DOHH2 (cell line): ENCODE results near the gene PGA5.
"Not testable (repeated sequence)": the region's sequence is repeated elsewhere in the genome, so short reads cannot be mapped to it uniquely, and the experiment has no call there.

Source experiments
- H3F3A ChIP-seq: fragments of 200-600 bp; sonication (generic), shearing (Covaris generic); 2 replicates; pipeline ENCODE4 v1.6.0; 2016; ENCODE audit warnings: antibody characterized with exemption, mild to moderate bottlenecking; ENCODE audit not compliant: control insufficient read depth, insufficient read depth
- H3K27ac ChIP-seq: fragments of 200-600 bp; sonication (generic); 2 replicates; pipeline ENCODE4 v1.5.1; 2014; ENCODE audit warnings: low read depth, mild to moderate bottlenecking, low read length, moderate library complexity
- H3K27me3 ChIP-seq: fragments of 200-600 bp; sonication (generic); 2 replicates; pipeline ENCODE4 v1.6.1; 2014; ENCODE audit warnings: mild to moderate bottlenecking, low read length, mixed read lengths; ENCODE audit not compliant: control insufficient read depth
- H3K36me3 ChIP-seq: fragments of 200-600 bp; sonication (generic); 2 replicates; pipeline ENCODE4 v1.6.1; 2014; ENCODE audit warnings: mild to moderate bottlenecking, low read length, moderate library complexity, mixed read lengths; ENCODE audit not compliant: control insufficient read depth
- H3K4me1 ChIP-seq: fragments of 200-600 bp; sonication (generic); 2 replicates; pipeline ENCODE4 v1.6.1; 2014; ENCODE audit warnings: mild to moderate bottlenecking, low read length, mixed read lengths; ENCODE audit not compliant: control insufficient read depth
- H3K4me2 ChIP-seq: fragments of 200-600 bp; sonication (generic); 2 replicates; pipeline ENCODE4 v1.6.0; 2014; ENCODE audit warnings: mild to moderate bottlenecking, low read length, moderate library complexity
- H3K4me3 ChIP-seq: fragments of 200-600 bp; sonication (generic); 2 replicates; pipeline ENCODE4 v1.5.1; 2014; ENCODE audit warnings: mild to moderate bottlenecking, low read length, mixed read lengths
- H3K79me2 ChIP-seq: fragments of 200-600 bp; sonication (generic); 2 replicates; pipeline ENCODE4 v1.6.1; 2014; ENCODE audit warnings: mild to moderate bottlenecking, low read length, mixed read lengths; ENCODE audit not compliant: control insufficient read depth
- H3K9me2 ChIP-seq: fragments of 200-600 bp; sonication (generic); replicated peaks from 2 replicates; pipeline ENCODE4 v1.6.1; 2014; ENCODE audit warnings: mild to moderate bottlenecking, low read length, mixed read lengths; ENCODE audit not compliant: control insufficient read depth
- H3K9me3 ChIP-seq: fragments of 200-600 bp; sonication (generic); 2 replicates; pipeline ENCODE4 v1.6.1; 2014; ENCODE audit warnings: antibody characterized with exemption, low read length, mixed read lengths; ENCODE audit not compliant: control insufficient read depth, insufficient read depth
- H4K20me1 ChIP-seq: fragments of 200-600 bp; sonication (generic); 2 replicates; pipeline ENCODE4 v1.6.0; 2014; ENCODE audit warnings: low read depth, mild to moderate bottlenecking, antibody characterized with exemption, low read length, moderate library complexity; ENCODE audit not compliant: control insufficient read depth, insufficient read depth

Gene PGA5

GRCh38 chr11:61231033-61231432, 9.9 kb upstream of the PGA5 start:
- H3K27me3 ChIP-seq, H3K4me3 ChIP-seq, H3K79me2 ChIP-seq, H4K20me1 ChIP-seq, H3F3A ChIP-seq, H3K9me2 ChIP-seq, H3K27ac ChIP-seq, H3K36me3 ChIP-seq, H3K4me1 ChIP-seq, H3K4me2 ChIP-seq, H3K9me3 ChIP-seq: not testable (repeated sequence)

- H3K9me2 ChIP-seq, H3K36me3 ChIP-seq, H3K4me1 ChIP-seq, H3K27ac ChIP-seq, H3K27me3 ChIP-seq, H3K4me3 ChIP-seq, H3K79me2 ChIP-seq, H3K9me3 ChIP-seq, H3F3A ChIP-seq, H3K4me2 ChIP-seq, H4K20me1 ChIP-seq: not testable (repeated sequence)
These were observed 9.4 kb upstream of the PGA5 start for GRCh38 chr11:61231585-61231984.

- H3K4me1 ChIP-seq, H3K27me3 ChIP-seq, H3K36me3 ChIP-seq, H4K20me1 ChIP-seq, H3K4me2 ChIP-seq, H3K79me2 ChIP-seq, H3K9me2 ChIP-seq, H3K9me3 ChIP-seq, H3K4me3 ChIP-seq, H3K27ac ChIP-seq, H3F3A ChIP-seq: not testable (repeated sequence)
These were observed 8.3 kb upstream of the PGA5 start for GRCh38 chr11:61232548-61233145.

GRCh38 chr11:61237130-61237529, 3.8 kb upstream of the PGA5 start:
- H3K4me2 ChIP-seq, H3K27me3 ChIP-seq, H3K27ac ChIP-seq, H3K4me3 ChIP-seq, H3K4me1 ChIP-seq, H3K9me2 ChIP-seq, H3K36me3 ChIP-seq, H3F3A ChIP-seq, H3K79me2 ChIP-seq, H4K20me1 ChIP-seq, H3K9me3 ChIP-seq: not testable (repeated sequence)

- H3K4me1 ChIP-seq, H3K9me3 ChIP-seq, H3K27ac ChIP-seq, H3K4me3 ChIP-seq, H3K9me2 ChIP-seq, H4K20me1 ChIP-seq, H3F3A ChIP-seq, H3K79me2 ChIP-seq, H3K36me3 ChIP-seq, H3K27me3 ChIP-seq, H3K4me2 ChIP-seq: not testable (repeated sequence)
These were observed 687 bp upstream of the PGA5 start for GRCh38 chr11:61240288-61240687.

GRCh38 chr11:61241526-61241925, 551 bp downstream of the PGA5 start:
- H3K4me2 ChIP-seq, H3K9me2 ChIP-seq, H3K27me3 ChIP-seq, H3K79me2 ChIP-seq, H3K27ac ChIP-seq, H3K4me3 ChIP-seq, H3F3A ChIP-seq, H3K36me3 ChIP-seq, H4K20me1 ChIP-seq, H3K4me1 ChIP-seq, H3K9me3 ChIP-seq: not testable (repeated sequence)

- H3K27me3 ChIP-seq, H3F3A ChIP-seq, H3K4me2 ChIP-seq, H3K27ac ChIP-seq, H4K20me1 ChIP-seq, H3K4me1 ChIP-seq, H3K9me3 ChIP-seq, H3K79me2 ChIP-seq, H3K9me2 ChIP-seq, H3K4me3 ChIP-seq, H3K36me3 ChIP-seq: not testable (repeated sequence)
These were observed 4.4 kb downstream of the PGA5 start for GRCh38 chr11:61245284-61245964.

GRCh38 chr11:61248071-61248470, 7.1 kb downstream of the PGA5 start:
- not testable (repeated sequence) for H3K27me3 ChIP-seq, H3K4me3 ChIP-seq, H3K9me3 ChIP-seq, H3K79me2 ChIP-seq, H3K9me2 ChIP-seq, H3K4me2 ChIP-seq, H3K27ac ChIP-seq, H3F3A ChIP-seq, H3K36me3 ChIP-seq, H3K4me1 ChIP-seq, H4K20me1 ChIP-seq
